ENCODE results near the gene BEGAIN. TPM values are rescaled to one million over a fixed set of nuclear protein-coding genes. Genes with fewer than 3 reads are reported as not detected.

Gene BEGAIN
- total and polyA plus RNA-seq, 2 of the 8 experiments (the other 6 are each of a cell fraction or from before 2014, with no cell fraction given) = 2.9 to 3.0 TPM

GRCh38 chr14:100523843-100524169 is 63.4 kb downstream of the BEGAIN start:
- Histone ChIP-seq H2AK5ac (ENCODE audit: low read depth, low read length) (no peak overlapping the region), H2BK120ac (replicated peaks; ENCODE audit: low read depth, low read length) (no peak overlapping the region), H3K79me1 (ENCODE audit: low read depth, low read length) (no peaks in the 10 kb centered on the region), H2BK12ac (ENCODE audit: low read depth, low read length) (no peak overlapping the region), H3K9me3 (ENCODE audit: insufficient read depth in 2 of 2, low read depth in 1 of 2, low read length in 1 of 2) (no peaks in the 10 kb centered on the region), H2AFZ (ENCODE audit: low read length) (no peak overlapping the region), H3K4ac (replicated peaks; ENCODE audit: insufficient read length, low read depth, low read length) (no peak overlapping the region), H3K27ac (ENCODE audit: low read depth, low read length) (no peak overlapping the region), H2BK15ac (ENCODE audit: low read length) (no peak overlapping the region), H3K4me2 (ENCODE audit: insufficient read depth in 1 of 2, low read depth in 2 of 2, low read length in 2 of 2) (no peak overlapping the region), H3K23me2 (ENCODE audit: low read depth, low read length) (peaks cover 7% of the 10 kb centered on the region; the same call in 1 of the 2 replicates), H2BK20ac (ENCODE audit: low read length) (no peak overlapping the region), H3K18ac (ENCODE audit: extremely low read depth, low read length) (no peak overlapping the region), H3K4me1 (replicated peaks in 1 of 4; ENCODE audit: control insufficient read depth in 3 of 4, insufficient read depth in 4 of 4, low read length in 3 of 4) (peaks cover 2 to 8% (median 5%) of the 10 kb centered on the region in 4 experiments; a peak in 4 of 7 replicates), H3K27me3 (replicated peaks in 1 of 4; ENCODE audit: control insufficient read depth in 3 of 4, extremely low read depth in 1 of 4, insufficient read depth in 3 of 4, low read length in 3 of 4) (no peaks in the 10 kb centered on the region; a peak in 1 of 7 replicates), H3K9ac (replicated peaks in 1 of 4; ENCODE audit: extremely low read depth in 1 of 4, low read depth in 3 of 4, low read length in 3 of 4) (no peak overlapping the region), H3K4me3 (ENCODE audit: extremely low read depth in 1 of 4, insufficient read depth in 2 of 4, low read depth in 3 of 4, low read length in 4 of 4) (no peak overlapping the region), H4K91ac (replicated peaks; ENCODE audit: insufficient read length, low read length) (no peak overlapping the region), H3K23ac (ENCODE audit: insufficient read length) (no peak overlapping the region), H4K20me1 (replicated peaks in 1 of 2; ENCODE audit: control insufficient read depth in 1 of 2, insufficient read depth in 2 of 2, low read length in 2 of 2) (peaks cover 0 to 12% of the 10 kb centered on the region in 2 experiments), H4K5ac (ENCODE audit: insufficient read length, low read depth, low read length) (no peak overlapping the region), H3K56ac (replicated peaks; ENCODE audit: insufficient read length, low read depth, low read length) (no peak overlapping the region), H3K79me2 (ENCODE audit: control insufficient read depth in 1 of 2, insufficient read depth in 2 of 2, low read length in 2 of 2) (no peaks in the 10 kb centered on the region), H3K36me3 (ENCODE audit: control insufficient read depth in 2 of 4, insufficient read depth in 4 of 4, low read length in 3 of 4) (peaks cover 0 to 5% (median 0%) of the 10 kb centered on the region in 4 experiments; a peak in 1 of 8 replicates), H2BK5ac (ENCODE audit: low read depth, low read length) (no peak overlapping the region), H4K8ac (ENCODE audit: extremely low read depth, insufficient read depth, low read length) (no peak overlapping the region), H3K14ac (ENCODE audit: insufficient read length) (no peak overlapping the region)
- FAIRE-seq (no peak), DNase-seq (ENCODE audit: low read depth in 1 of 2, low spot score in 2 of 2) (no peak)
- CTCF ChIA-PET (ENCODE audit: partially characterized antibody) = interaction anchor here (0.6 to 5.1 kb wide), 15 partner anchors 11 to 141 kb away, joined by 3 to 91 read pairs (median 5); no protein-coding TSS in a partner anchor
- POLR2A ChIA-PET (ENCODE audit: partially characterized antibody) = no interaction called here
- WGBS, 2 experiments (ENCODE audit: extremely low coverage in 1 of 2, insufficient coverage in 1 of 2, insufficient read length in 1 of 2, insufficient replicate concordance in 2 of 2, low coverage in 1 of 2, low lambda C conversion rate in 2 of 2, missing lambda C conversion rate in 1 of 2) = 87% methylated on average over 8 of the region's 8 CpGs; no CpG with 5 or more reads in 1 of the 2 experiments
- TF ChIP-seq BRCA1 (IDR thresholded peaks at IDR 0.05; ENCODE audit: low read depth, low read length) (no peak), EP300 (IDR thresholded peaks at IDR 0.05; ENCODE audit: borderline replicate concordance in 1 of 2, low read depth in 2 of 2, low read length in 2 of 2) (no peak), ASH2L (IDR thresholded peaks at IDR 0.05; ENCODE audit: low read length) (no peak), KDM4A (IDR thresholded peaks at IDR 0.05; ENCODE audit: low read depth, low read length, severe bottlenecking) (no peak), SRF (IDR thresholded peaks at IDR 0.05; ENCODE audit: low read depth, low read length) (no peak), JUN (IDR thresholded peaks at IDR 0.05; ENCODE audit: low read depth, low read length) (no peak), KDM5A (IDR thresholded peaks at IDR 0.05; ENCODE audit: low read length) (no peak), SP4 (IDR thresholded peaks at IDR 0.05; ENCODE audit: low read length) (no peak), CBX8 (IDR thresholded peaks at IDR 0.05; ENCODE audit: borderline replicate concordance, low read depth, low read length) (no peak), MAX (IDR thresholded peaks at IDR 0.05) (no peak), JUND (IDR thresholded peaks at IDR 0.05; ENCODE audit: low read length) (no peak), SIRT6 (IDR thresholded peaks at IDR 0.05; ENCODE audit: low read length) (no peak), POLR2AphosphoS5 (IDR thresholded peaks at IDR 0.05; ENCODE audit: low read depth, low read length) (no peak)

All from H1 (cell line).